Cardiac muscle cell (in vitro differentiated cells and primary cell): ENCODE results near the gene LGALS9. TPM values are rescaled to one million over a fixed set of nuclear protein-coding genes. Genes with fewer than 3 reads are reported as not detected.

Source experiments
- DNase-seq, 2 donors: peaks; one replicate each; pipeline versions ENCODE4 v3.0.0 to v3.0.0-alpha.2; 2010 to 2017; ENCODE audit warnings: low read depth in 1 of 2, low spot score in 1 of 2
- H3K27ac ChIP-seq: fragments of 200-600 bp; sonication (generic); 2 replicates; pipeline ENCODE4 v1.5.1; 2016
- H3K27me3 ChIP-seq: fragments of 200-600 bp; sonication (generic); 2 replicates; pipeline ENCODE4 v1.6.0; 2016; ENCODE audit warnings: control low read depth
- H3K36me3 ChIP-seq: fragments of 200-600 bp; sonication (generic); 2 replicates; pipeline ENCODE4 v1.5.1; 2016; ENCODE audit warnings: control low read depth
- H3K4me1 ChIP-seq: fragments of 200-600 bp; sonication (generic); 2 replicates; pipeline ENCODE4 v1.8.1; 2017; ENCODE audit warnings: low read depth, mild to moderate bottlenecking, mixed run types
- H3K4me3 ChIP-seq: fragments of 200-600 bp; sonication (generic); 2 replicates; pipeline ENCODE4 v1.5.1; 2016; ENCODE audit warnings: mild to moderate bottlenecking
- H3K9me3 ChIP-seq: fragments of 200-600 bp; sonication (generic); 2 replicates; pipeline ENCODE4 v1.5.1; 2017; ENCODE audit warnings: low read depth, mild to moderate bottlenecking, control low read depth
- CTCF ChIP-seq: IDR thresholded peaks from 2 replicates; pipeline ENCODE4 v1.5.1; 2012; ENCODE audit warnings: low read depth, mild to moderate bottlenecking, low read length
- polyA plus RNA-seq: library from polyadenylated mRNA; unstranded; fragments of >200 nt; fragmentation: Nextera tagmentation; extraction: Ambion mirVana; gene quantifications from 2 replicates; pipeline ENCODE4 v1.2.1, GENCODE V29; 2016
- total RNA-seq: library from RNA; depleted of rRNA; stranded (reverse); fragments of >200 nt; gene quantifications from 2 replicates; pipeline ENCODE4 v1.2.3, GENCODE V29; 2016

LGALS9 gene
- total RNA-seq (0.63 and 1.3 TPM in 2 replicates), polyA plus RNA-seq (0.46 and 0.90 TPM in 2 replicates)

DNA sequence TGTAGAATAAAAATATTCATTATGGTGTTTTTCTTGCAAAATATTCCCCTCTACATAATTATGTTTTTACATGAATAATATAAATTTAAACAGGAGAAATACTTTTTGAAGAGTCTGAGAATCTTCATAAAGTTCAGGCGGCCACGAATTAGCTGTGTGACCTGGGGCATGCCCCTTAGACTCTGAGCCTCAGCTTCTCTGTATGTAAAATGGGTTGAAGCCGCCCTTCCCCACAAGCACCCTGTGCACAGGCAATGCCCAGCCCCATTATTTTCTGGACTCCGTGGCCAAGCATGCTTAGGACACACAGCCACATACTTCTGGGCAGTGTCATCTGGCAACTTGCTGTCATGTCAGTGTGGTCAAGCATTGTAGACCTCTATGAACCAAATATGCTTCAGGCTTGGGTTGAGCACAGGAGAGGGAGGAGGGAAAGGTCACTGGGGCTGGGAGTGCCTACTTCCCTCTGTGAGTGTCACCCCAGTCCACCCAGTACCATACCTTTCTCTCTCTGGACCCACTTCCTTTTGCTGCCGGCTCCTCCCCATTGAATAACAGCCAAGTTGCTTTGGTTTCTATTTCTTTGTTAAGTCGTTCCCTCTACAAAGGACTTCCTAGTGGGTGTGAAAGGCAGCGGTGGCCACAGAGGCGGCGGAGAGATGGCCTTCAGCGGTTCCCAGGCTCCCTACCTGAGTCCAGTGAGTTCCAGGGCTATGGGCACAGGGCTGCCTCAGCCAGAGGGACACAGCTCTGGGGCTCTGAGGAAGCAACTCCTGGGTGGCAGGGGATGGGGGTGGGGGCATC is at the start of gene LGALS9:
LGALS9 (plus strand) TSS at position 582 of the 804 bp plus-strand sequence; CDS start at position 660, 78 bp downstream.
- DNase-seq = peak in 1 of 2 donors; percentile 27
- Histone ChIP-seq H3K27ac (no peak within 1 kb of the TSS), H3K9me3 (no peaks in the 10 kb centered on the region), H3K36me3 (no peaks in the 10 kb centered on the region), H3K4me3 (no peak within 1 kb of the TSS), H3K27me3 (no peaks in the 10 kb centered on the region), H3K4me1 (peaks cover 6% of the 10 kb centered on the region)
- no peak for TF ChIP-seq CTCF

DNA sequence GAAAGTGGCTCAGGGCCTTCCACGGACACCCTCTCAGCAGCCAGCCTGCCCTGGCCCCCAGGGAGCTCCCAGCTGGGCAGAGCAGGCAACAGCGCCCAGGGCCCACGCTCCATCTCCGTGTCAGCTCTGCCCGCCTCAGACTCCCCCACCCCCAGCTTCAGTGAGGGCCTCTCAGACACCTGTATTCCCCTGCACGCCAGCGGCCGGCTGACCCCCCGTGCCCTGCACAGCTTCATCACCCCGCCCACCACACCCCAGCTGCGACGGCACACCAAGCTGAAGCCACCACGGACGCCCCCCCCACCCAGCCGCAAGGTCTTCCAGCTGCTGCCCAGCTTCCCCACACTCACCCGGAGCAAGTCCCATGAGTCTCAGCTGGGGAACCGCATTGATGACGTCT is 48.3 kb upstream of the LGALS9 start:
- peaks cover 18% of the 10 kb centered on the region for H3K4me1 ChIP-seq
- H3K4me3 ChIP-seq = no peak overlapping the region
- DNase-seq = no peak
- H3K27me3 ChIP-seq = no peaks in the 10 kb centered on the region
- H3K36me3 ChIP-seq = no peaks in the 10 kb centered on the region
- H3K27ac ChIP-seq = no peak overlapping the region
- no peaks in the 10 kb centered on the region for H3K9me3 ChIP-seq
- TF ChIP-seq CTCF = no peak

- Histone ChIP-seq H3K27me3 (no peaks in the 10 kb centered on the region), H3K4me3 (no peak overlapping the region), H3K9me3 (no peaks in the 10 kb centered on the region), H3K4me1 (peaks cover 8% of the 10 kb centered on the region), H3K36me3 (no peaks in the 10 kb centered on the region), H3K27ac (no peak overlapping the region)
- no peak for TF ChIP-seq CTCF
- DNase-seq = no peak
These were observed 45.8 kb upstream of the LGALS9 start for GRCh38 chr17:27585153-27585681.

DNA sequence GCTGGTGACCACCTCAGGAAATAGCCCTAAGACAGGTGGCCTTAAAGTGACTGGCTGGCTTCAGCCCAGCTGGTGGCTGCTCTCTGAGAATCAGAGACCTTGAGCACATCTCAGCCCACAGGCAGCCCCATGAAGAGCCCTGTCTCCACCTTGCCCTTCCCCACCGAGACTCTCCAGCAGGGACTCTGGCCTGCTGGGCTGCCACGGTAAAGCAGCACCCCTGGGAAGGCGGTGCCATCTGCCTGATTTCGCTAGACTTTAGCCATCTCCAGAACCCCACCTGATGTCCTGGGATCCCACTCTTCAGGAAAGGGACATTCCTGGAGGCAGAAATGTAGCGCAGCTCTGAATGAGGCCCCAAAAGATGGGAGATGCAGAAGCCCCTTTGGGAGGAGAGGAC is 45.2 kb upstream of the LGALS9 start:
- Histone ChIP-seq H3K4me3 (no peak overlapping the region), H3K4me1 (peaks cover 8% of the 10 kb centered on the region), H3K27me3 (no peaks in the 10 kb centered on the region), H3K9me3 (no peaks in the 10 kb centered on the region), H3K27ac (peak overlapping the region; percentile 43), H3K36me3 (no peaks in the 10 kb centered on the region)
- no peak for TF ChIP-seq CTCF
- no peak for DNase-seq

DNA sequence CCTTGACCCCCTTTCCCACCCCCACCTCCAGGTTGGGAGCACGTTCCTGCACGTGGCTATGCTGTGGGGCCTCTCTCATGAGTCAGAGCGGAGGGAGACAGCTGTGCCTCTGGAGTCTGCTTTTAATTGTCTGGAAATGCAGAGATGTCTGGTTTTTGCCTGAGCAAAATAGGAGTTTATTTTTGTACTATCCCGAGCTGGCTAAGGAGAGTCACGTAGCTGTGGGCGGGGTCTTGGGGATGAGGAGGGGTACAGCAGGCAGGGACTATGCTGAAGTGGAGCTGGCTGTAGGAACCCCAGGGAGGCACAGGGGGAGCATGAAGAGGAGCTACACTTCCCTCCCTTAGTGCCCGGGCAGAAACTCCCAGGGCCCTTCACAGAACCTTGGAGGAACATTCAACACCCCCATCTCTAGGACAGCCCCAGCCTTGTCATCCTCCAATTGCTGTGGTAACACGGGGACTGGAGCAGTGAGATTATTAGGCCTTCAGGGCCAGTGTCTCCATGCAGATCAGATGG is 44.7 kb upstream of the LGALS9 start:
- Histone ChIP-seq H3K27me3 (no peaks in the 10 kb centered on the region), H3K9me3 (no peaks in the 10 kb centered on the region), H3K36me3 (no peaks in the 10 kb centered on the region), H3K4me1 (peaks cover 8% of the 10 kb centered on the region), H3K4me3 (no peak overlapping the region), H3K27ac (peak overlapping the region; percentile 43)
- peak in 1 of 2 donors; percentile 35 for DNase-seq
- no peak for TF ChIP-seq CTCF
